CD4-positive, CD25-positive, alpha-beta regulatory T cell (primary cell): Measurements from ENCODE around the gene BDKRB1. TPM values are rescaled to one million over a fixed set of nuclear protein-coding genes. Genes with fewer than 3 reads are reported as not detected.

Experiments used
- ATAC-seq, 2 donors: fragments of 150-1000 bp; cut with Tn5 transposase; one replicate each; pipeline ENCODE4 v1.10.0; 2021; ENCODE audit warnings: low read depth in 2 of 2, moderate number of reproducible peaks in 2 of 2, moderate library complexity in 1 of 2
- DNase-seq, 3 donors: peaks; one replicate each; pipeline versions ENCODE4 v3.0.0 to v3.0.0-alpha.2; 2012 to 2022; ENCODE audit warnings: mixed read lengths in 1 of 3
- H3K27ac ChIP-seq: one replicate; pipeline ENCODE4 v1.7.0; 2013; ENCODE audit warnings: mild to moderate bottlenecking, low read length; ENCODE audit not compliant: insufficient read depth, poor library complexity, severe bottlenecking
- H3K27me3 ChIP-seq: one replicate; pipeline ENCODE4 v1.7.0; 2013; ENCODE audit warnings: low read length; ENCODE audit not compliant: control insufficient read depth, insufficient read depth
- H3K36me3 ChIP-seq: one replicate; pipeline ENCODE4 v1.7.0; 2013; ENCODE audit warnings: mild to moderate bottlenecking, low read length, moderate library complexity; ENCODE audit not compliant: control insufficient read depth, insufficient read depth
- H3K4me1 ChIP-seq: 2 replicates; pipeline ENCODE4 v1.7.0; 2013; ENCODE audit warnings: mild to moderate bottlenecking, low read length; ENCODE audit not compliant: insufficient read depth, control insufficient read depth, poor library complexity, severe bottlenecking
- H3K4me3 ChIP-seq: one replicate; pipeline ENCODE4 v1.7.0; 2013; ENCODE audit warnings: low read depth, mild to moderate bottlenecking, low read length, moderate library complexity
- H3K9me3 ChIP-seq, 2 experiments: 1 replicate in 1 of 2; 2 replicates in 1 of 2; pipeline ENCODE4 v1.7.0; 2013; ENCODE audit warnings: low read length in 2 of 2, mild to moderate bottlenecking in 1 of 2, moderate library complexity in 1 of 2; ENCODE audit not compliant: control insufficient read depth in 2 of 2
- H3K27ac Mint-ChIP-seq, 3 donors: one replicate each; pipeline ENCODE4 v1.8.0; 2020 to 2022; ENCODE audit warnings: mild to moderate bottlenecking in 3 of 3, mixed read lengths in 3 of 3, moderate library complexity in 2 of 3
- H3K27me3 Mint-ChIP-seq: one replicate; pipeline ENCODE4 v1.8.0; 2022; ENCODE audit warnings: mild to moderate bottlenecking, mixed read lengths
- H3K36me3 Mint-ChIP-seq: one replicate; pipeline ENCODE4 v1.8.0; 2020; ENCODE audit warnings: mixed read lengths
- H3K4me1 Mint-ChIP-seq, 4 donors: one replicate each; pipeline ENCODE4 v1.8.0; 2020 to 2022; ENCODE audit warnings: mixed read lengths in 4 of 4, mild to moderate bottlenecking in 1 of 4
- H3K4me3 Mint-ChIP-seq, 4 donors: one replicate each; pipeline ENCODE4 v1.8.0; 2020 to 2022; ENCODE audit warnings: mild to moderate bottlenecking in 4 of 4, mixed read lengths in 4 of 4, moderate library complexity in 3 of 4
- H3K9me3 Mint-ChIP-seq, 7 donors: one replicate each; pipeline ENCODE4 v1.8.0; 2020 to 2022; ENCODE audit warnings: mixed read lengths in 7 of 7, mild to moderate bottlenecking in 3 of 7, moderate library complexity in 2 of 7
- polyA plus RNA-seq, 4 donors: library from polyadenylated mRNA; unstranded; fragments of 300-500 nt; fragmentation: Illumina TruSeq; gene quantifications; one replicate each; pipeline ENCODE4 v1.2.3, GENCODE V29; 2021
- total RNA-seq: library from RNA; stranded (reverse); gene quantifications from one replicate; pipeline ENCODE4 v1.2.3, GENCODE V29; 2022

BDKRB1 gene
- total and polyA plus RNA-seq, 5 donors from 2014 or later: not detected

DNA sequence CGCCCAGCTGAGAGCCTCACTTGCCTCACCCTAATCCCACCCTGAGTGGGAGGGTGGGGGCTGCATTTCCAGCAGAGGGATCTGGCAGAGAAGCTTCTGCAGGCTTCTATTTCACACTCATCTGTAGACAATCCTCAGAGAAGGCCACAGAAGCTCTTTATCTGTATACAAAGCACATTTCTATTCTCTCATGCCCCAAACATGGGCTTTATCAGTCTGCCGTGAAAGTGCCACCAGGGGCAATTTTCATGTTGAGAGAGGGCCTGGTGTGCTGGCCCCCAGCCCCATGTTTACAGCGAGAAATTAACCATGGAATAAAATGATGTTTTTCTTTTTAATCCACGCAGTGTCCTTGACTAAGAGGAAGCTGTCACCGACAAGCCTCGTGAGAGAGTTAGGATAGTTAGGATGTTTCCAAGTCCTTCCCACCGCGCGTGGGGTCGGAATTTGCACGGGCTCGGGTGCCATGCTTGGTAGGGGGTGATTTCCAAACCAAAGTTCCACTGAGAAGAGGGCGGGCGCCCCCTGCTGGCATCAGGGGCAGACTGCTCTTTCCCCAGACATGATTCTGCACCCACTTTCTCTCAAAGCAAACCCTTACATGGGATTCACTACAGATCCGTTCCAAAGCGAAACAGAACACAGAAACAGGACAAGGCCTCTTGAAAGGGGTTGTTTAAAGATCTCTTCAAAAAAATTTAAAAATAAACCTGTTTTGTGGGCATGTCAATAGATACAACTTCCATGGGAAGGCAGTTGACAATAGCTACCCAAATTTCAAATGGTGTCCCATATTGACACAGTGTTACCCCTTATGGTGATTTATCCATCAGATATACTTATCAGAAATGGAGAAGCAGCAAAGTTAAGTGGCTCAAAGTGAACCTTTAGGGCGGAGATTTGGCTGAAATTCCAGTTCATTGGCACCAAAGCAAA lies 19.4 kb downstream of the BDKRB1 start:
- peaks cover 2% of the 10 kb centered on the region for H3K27me3 ChIP-seq
- no peaks in the 10 kb centered on the region for H3K4me1 Mint-ChIP-seq
- no peak overlapping the region for H3K4me3 Mint-ChIP-seq
- H3K27ac ChIP-seq: no peak overlapping the region
- H3K9me3 Mint-ChIP-seq: peaks cover 0 to 14% (median 6%) of the 10 kb centered on the region in 7 donors
- H3K27ac Mint-ChIP-seq: no peak overlapping the region
- peak; percentile 17 to 56 (median 20) for DNase-seq
- no peaks in the 10 kb centered on the region for H3K36me3 ChIP-seq
- H3K4me3 ChIP-seq: no peak overlapping the region
- peaks cover 7% of the 10 kb centered on the region for H3K36me3 Mint-ChIP-seq
- peaks cover 10% of the 10 kb centered on the region for H3K27me3 Mint-ChIP-seq
- peaks cover 8 to 14% of the 10 kb centered on the region in 2 experiments for H3K9me3 ChIP-seq
- no peak for ATAC-seq
- H3K4me1 ChIP-seq: no peaks in the 10 kb centered on the region

DNA sequence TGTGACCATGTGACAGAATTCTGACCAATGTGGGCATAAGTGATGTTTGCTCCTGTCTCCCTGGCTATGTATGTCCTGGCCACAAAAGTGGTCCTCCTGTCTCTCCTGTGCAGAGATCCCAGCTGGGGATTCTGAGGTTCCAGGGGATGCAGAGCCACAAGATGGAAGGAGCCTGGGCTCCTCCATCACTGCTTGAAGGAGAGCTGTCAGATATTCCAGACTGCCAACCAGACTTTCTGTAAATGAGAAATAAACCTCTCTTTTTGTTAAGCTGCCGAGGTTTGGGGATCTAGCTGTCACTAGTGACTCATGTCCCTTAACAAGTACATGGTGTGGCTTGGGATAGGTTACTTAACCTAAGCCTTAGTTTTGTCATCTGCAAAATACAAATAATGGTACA lies 21.9 kb downstream of the BDKRB1 start:
- DNase-seq (no peak), ATAC-seq (no peak)
- peaks cover 8 to 14% of the 10 kb centered on the region in 2 experiments for H3K9me3 ChIP-seq
- no peaks in the 10 kb centered on the region for H3K4me1 ChIP-seq
- peaks cover 9% of the 10 kb centered on the region for H3K36me3 Mint-ChIP-seq
- peaks cover 2% of the 10 kb centered on the region for H3K27me3 ChIP-seq
- H3K4me3 ChIP-seq: no peak overlapping the region
- no peak overlapping the region for H3K27ac ChIP-seq
- H3K36me3 ChIP-seq: peaks cover 7% of the 10 kb centered on the region
- no peak overlapping the region for H3K4me3 Mint-ChIP-seq
- no peak overlapping the region for H3K27ac Mint-ChIP-seq
- no peaks in the 10 kb centered on the region for H3K4me1 Mint-ChIP-seq
- H3K9me3 Mint-ChIP-seq: peaks cover 0 to 14% (median 4%) of the 10 kb centered on the region in 7 donors
- H3K27me3 Mint-ChIP-seq: peaks cover 10% of the 10 kb centered on the region

- Mint-ChIP-seq H3K9me3 (peaks cover 0 to 13% (median 4%) of the 10 kb centered on the region in 7 donors), H3K27ac (peak overlapping the region in 1 of 3 donors; percentile 29), H3K27me3 (peaks cover 5% of the 10 kb centered on the region), H3K4me3 (no peak overlapping the region), H3K4me1 (peaks cover 0 to 2% (median 0%) of the 10 kb centered on the region in 4 donors), H3K36me3 (peaks cover 12% of the 10 kb centered on the region)
- ATAC-seq (no peak), DNase-seq (no peak)
- Histone ChIP-seq H3K9me3 (peaks cover 8 to 14% of the 10 kb centered on the region in 2 experiments), H3K4me3 (no peak overlapping the region), H3K4me1 (no peaks in the 10 kb centered on the region), H3K36me3 (peaks cover 23% of the 10 kb centered on the region), H3K27me3 (peaks cover under 1% of the 10 kb centered on the region), H3K27ac (no peak overlapping the region)
Measured at GRCh38 chr14:96279564-96279963, 23.6 kb downstream of the BDKRB1 start.

DNA sequence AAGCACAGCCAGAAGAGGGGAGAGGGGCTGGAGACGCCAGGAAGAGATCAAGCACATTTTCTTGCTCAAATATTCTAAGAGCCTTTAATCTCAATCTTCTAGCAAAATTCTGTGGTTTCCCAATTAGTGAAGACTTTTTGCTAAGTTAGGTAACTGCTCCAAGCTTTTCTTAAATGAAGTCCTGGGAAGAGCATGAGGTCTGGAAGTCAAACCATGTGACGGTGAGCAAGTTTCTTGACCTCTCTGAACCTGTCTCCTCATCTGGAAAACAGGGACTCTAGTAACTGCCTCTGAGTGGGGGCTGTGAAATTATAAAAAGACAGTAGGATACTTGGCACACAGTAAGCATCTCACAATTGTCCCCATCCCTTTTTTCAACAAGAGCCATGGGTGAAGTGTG lies 24.1 kb downstream of the BDKRB1 start:
- Histone ChIP-seq H3K4me3 (no peak overlapping the region), H3K36me3 (peaks cover 28% of the 10 kb centered on the region), H3K27ac (no peak overlapping the region), H3K27me3 (no peaks in the 10 kb centered on the region), H3K9me3 (peaks cover 8 to 14% of the 10 kb centered on the region in 2 experiments), H3K4me1 (no peaks in the 10 kb centered on the region)
- H3K9me3 Mint-ChIP-seq: peaks cover 0 to 13% (median 4%) of the 10 kb centered on the region in 7 donors
- DNase-seq: no peak
- H3K4me3 Mint-ChIP-seq: no peak overlapping the region
- peak overlapping the region in 1 of 3 donors; percentile 29 for H3K27ac Mint-ChIP-seq
- H3K36me3 Mint-ChIP-seq: peaks cover 17% of the 10 kb centered on the region
- H3K4me1 Mint-ChIP-seq: peaks cover 0 to 2% (median 0%) of the 10 kb centered on the region in 4 donors
- H3K27me3 Mint-ChIP-seq: peaks cover 5% of the 10 kb centered on the region
- no peak for ATAC-seq

DNA sequence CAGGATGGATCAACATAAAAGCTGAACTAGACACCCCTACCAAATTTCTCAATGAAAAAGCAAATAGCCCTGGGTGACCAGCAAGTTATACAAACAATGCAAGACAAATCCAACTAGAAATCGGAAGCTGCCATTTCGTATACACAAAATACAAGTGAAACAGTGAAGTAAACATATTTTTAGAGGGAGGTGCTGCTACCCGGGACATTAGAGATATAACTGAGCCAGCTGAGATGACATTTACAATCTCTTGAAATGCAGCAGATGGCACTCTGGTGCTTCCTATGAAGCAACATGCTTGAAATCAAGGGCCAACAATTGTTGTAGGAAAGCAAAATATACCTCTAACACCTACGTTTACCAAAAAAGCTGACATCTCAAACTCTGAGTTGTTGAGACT lies 25.5 kb downstream of the BDKRB1 start:
- peaks cover 0 to 13% (median 4%) of the 10 kb centered on the region in 7 donors for H3K9me3 Mint-ChIP-seq
- Histone ChIP-seq H3K27ac (no peak overlapping the region), H3K36me3 (peaks cover 36% of the 10 kb centered on the region), H3K4me1 (no peaks in the 10 kb centered on the region), H3K4me3 (no peak overlapping the region), H3K9me3 (peaks cover 8 to 14% of the 10 kb centered on the region in 2 experiments), H3K27me3 (no peaks in the 10 kb centered on the region)
- H3K4me1 Mint-ChIP-seq: peaks cover 0 to 2% (median 0%) of the 10 kb centered on the region in 4 donors
- no peak for ATAC-seq
- peaks cover 5% of the 10 kb centered on the region for H3K27me3 Mint-ChIP-seq
- H3K4me3 Mint-ChIP-seq: no peak overlapping the region
- DNase-seq: no peak
- H3K27ac Mint-ChIP-seq: no peak overlapping the region
- peaks cover 23% of the 10 kb centered on the region for H3K36me3 Mint-ChIP-seq

DNA sequence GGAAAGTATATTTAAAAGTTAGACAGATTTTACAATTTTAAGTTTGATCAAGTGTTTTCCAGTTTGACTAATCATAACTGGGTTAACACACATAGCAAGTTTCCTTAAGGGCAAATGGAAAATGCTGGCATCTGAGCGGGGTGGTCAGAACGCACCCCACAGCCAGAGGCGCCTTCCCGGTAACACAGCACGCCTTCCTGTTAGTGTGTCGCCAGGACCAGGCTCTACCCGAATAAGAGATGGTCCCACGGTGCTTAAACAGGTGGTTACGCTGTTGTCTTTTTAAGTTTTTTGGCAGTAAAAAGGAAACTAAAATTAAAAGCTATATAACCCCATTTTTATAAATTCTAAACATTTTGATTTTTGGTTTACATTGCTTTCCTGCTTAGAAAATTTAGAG lies 28.0 kb downstream of the BDKRB1 start:
- Histone ChIP-seq H3K27ac (no peak overlapping the region), H3K36me3 (peaks cover 51% of the 10 kb centered on the region), H3K27me3 (no peaks in the 10 kb centered on the region), H3K4me3 (no peak overlapping the region), H3K4me1 (no peaks in the 10 kb centered on the region), H3K9me3 (no peaks in the 10 kb centered on the region)
- no peak overlapping the region for H3K4me3 Mint-ChIP-seq
- peaks cover 0 to 2% (median 0%) of the 10 kb centered on the region in 7 donors for H3K9me3 Mint-ChIP-seq
- no peak for ATAC-seq
- DNase-seq: no peak
- H3K27ac Mint-ChIP-seq: no peak overlapping the region
- no peaks in the 10 kb centered on the region for H3K27me3 Mint-ChIP-seq
- H3K36me3 Mint-ChIP-seq: peaks cover 36% of the 10 kb centered on the region
- H3K4me1 Mint-ChIP-seq: peaks cover 0 to 2% (median 0%) of the 10 kb centered on the region in 4 donors

GRCh38 chr14:96284430-96284829 lies 28.4 kb downstream of the BDKRB1 start:
- Mint-ChIP-seq H3K4me3 (no peak overlapping the region), H3K27ac (no peak overlapping the region), H3K4me1 (peaks cover 0 to 2% (median 0%) of the 10 kb centered on the region in 4 donors), H3K36me3 (peaks cover 36% of the 10 kb centered on the region), H3K9me3 (no peaks in the 10 kb centered on the region), H3K27me3 (no peaks in the 10 kb centered on the region)
- H3K4me3 ChIP-seq: no peak overlapping the region
- no peaks in the 10 kb centered on the region for H3K4me1 ChIP-seq
- H3K27me3 ChIP-seq: no peaks in the 10 kb centered on the region
- no peak overlapping the region for H3K27ac ChIP-seq
- DNase-seq (no peak), ATAC-seq (no peak)
- no peaks in the 10 kb centered on the region for H3K9me3 ChIP-seq
- peaks cover 56% of the 10 kb centered on the region for H3K36me3 ChIP-seq
